Measurements from ENCODE around the gene SCIN. TPM values are rescaled to one million over a fixed set of nuclear protein-coding genes. Genes with fewer than 3 reads are reported as not detected.

SCIN gene
- polyA plus RNA-seq, 1 donor from 2014 or later, result 0.53 TPM

DNA sequence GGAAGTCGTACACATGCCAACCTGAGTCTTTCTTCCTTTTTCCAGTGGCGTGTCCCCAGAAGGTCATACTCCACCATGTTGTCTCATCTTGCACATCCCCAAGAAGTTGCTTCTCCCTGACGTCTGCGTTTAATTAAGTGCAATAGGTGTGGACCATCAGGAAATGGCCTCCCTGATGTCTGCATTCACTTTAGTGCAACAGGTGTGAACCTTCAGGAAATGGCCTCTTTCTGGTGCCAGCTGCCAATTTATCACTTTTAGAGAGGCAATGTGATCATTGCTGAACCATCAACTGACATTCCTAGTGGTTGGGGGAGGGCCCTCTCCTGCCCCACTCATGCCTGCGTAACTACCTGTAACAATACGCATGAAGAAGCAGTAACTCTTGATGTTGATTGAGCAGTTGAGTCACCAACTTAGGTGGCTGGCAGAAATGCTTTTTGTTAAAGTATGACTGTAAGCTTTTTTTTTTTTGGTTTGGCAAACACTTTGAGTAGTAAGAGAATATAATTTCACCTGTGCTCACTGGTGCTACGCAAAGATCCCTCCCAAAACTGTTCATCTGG is 25.8 kb downstream of the SCIN start:
- TF ChIP-seq MXI1 (conservative IDR thresholded peaks at IDR 0.05; ENCODE audit: poor library complexity, severe bottlenecking) (no peak), RAD21 (conservative IDR thresholded peaks at IDR 0.05) (no peak), SMC3 (conservative IDR thresholded peaks at IDR 0.05; ENCODE audit: poor library complexity) (no peak)
- TF ChIP-seq, protein P1, sequence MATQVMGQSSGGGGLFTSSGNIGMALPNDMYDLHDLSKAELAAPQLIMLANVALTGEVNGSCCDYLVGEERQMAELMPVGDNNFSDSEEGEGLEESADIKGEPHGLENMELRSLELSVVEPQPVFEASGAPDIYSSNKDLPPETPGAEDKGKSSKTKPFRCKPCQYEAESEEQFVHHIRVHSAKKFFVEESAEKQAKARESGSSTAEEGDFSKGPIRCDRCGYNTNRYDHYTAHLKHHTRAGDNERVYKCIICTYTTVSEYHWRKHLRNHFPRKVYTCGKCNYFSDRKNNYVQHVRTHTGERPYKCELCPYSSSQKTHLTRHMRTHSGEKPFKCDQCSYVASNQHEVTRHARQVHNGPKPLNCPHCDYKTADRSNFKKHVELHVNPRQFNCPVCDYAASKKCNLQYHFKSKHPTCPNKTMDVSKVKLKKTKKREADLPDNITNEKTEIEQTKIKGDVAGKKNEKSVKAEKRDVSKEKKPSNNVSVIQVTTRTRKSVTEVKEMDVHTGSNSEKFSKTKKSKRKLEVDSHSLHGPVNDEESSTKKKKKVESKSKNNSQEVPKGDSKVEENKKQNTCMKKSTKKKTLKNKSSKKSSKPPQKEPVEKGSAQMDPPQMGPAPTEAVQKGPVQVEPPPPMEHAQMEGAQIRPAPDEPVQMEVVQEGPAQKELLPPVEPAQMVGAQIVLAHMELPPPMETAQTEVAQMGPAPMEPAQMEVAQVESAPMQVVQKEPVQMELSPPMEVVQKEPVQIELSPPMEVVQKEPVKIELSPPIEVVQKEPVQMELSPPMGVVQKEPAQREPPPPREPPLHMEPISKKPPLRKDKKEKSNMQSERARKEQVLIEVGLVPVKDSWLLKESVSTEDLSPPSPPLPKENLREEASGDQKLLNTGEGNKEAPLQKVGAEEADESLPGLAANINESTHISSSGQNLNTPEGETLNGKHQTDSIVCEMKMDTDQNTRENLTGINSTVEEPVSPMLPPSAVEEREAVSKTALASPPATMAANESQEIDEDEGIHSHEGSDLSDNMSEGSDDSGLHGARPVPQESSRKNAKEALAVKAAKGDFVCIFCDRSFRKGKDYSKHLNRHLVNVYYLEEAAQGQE (IDR thresholded peaks at IDR 0.05; ENCODE audit: borderline replicate concordance), result no peak
- TF ChIP-seq, protein P2, sequence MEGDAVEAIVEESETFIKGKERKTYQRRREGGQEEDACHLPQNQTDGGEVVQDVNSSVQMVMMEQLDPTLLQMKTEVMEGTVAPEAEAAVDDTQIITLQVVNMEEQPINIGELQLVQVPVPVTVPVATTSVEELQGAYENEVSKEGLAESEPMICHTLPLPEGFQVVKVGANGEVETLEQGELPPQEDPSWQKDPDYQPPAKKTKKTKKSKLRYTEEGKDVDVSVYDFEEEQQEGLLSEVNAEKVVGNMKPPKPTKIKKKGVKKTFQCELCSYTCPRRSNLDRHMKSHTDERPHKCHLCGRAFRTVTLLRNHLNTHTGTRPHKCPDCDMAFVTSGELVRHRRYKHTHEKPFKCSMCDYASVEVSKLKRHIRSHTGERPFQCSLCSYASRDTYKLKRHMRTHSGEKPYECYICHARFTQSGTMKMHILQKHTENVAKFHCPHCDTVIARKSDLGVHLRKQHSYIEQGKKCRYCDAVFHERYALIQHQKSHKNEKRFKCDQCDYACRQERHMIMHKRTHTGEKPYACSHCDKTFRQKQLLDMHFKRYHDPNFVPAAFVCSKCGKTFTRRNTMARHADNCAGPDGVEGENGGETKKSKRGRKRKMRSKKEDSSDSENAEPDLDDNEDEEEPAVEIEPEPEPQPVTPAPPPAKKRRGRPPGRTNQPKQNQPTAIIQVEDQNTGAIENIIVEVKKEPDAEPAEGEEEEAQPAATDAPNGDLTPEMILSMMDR (IDR thresholded peaks at IDR 0.05; ENCODE audit: poor library complexity, severe bottlenecking), result no peak
- no peak overlapping the region for H3K4me3 ChIP-seq (ENCODE audit: low read length)
- no peak overlapping the region for H3K27ac ChIP-seq (ENCODE audit: low read length)
- no peaks in the 10 kb centered on the region for H3K9me3 ChIP-seq (ENCODE audit: low read length)
- no peaks in the 10 kb centered on the region for H3F3A ChIP-seq (ENCODE audit: insufficient read depth, low read length, poor library complexity, severe bottlenecking)
- no peaks in the 10 kb centered on the region for H4K20me1 ChIP-seq (ENCODE audit: insufficient read depth)
- H3K4me2 ChIP-seq (ENCODE audit: low read length), result no peak overlapping the region
- H3K9ac ChIP-seq (ENCODE audit: low read length), result no peak overlapping the region
- H3K9me2 ChIP-seq (ENCODE audit: insufficient read depth, low read length), result no peaks in the 10 kb centered on the region
- H3K36me3 ChIP-seq (ENCODE audit: insufficient read depth, low read length), result no peaks in the 10 kb centered on the region
- H3K79me2 ChIP-seq (replicated peaks; ENCODE audit: insufficient read depth, low read length), result no peaks in the 10 kb centered on the region
- no peak overlapping the region for H2AFZ ChIP-seq (ENCODE audit: low read depth, low read length)
- no peaks in the 10 kb centered on the region for H3K27me3 ChIP-seq (ENCODE audit: insufficient read depth, low read depth, low read length)

DNA sequence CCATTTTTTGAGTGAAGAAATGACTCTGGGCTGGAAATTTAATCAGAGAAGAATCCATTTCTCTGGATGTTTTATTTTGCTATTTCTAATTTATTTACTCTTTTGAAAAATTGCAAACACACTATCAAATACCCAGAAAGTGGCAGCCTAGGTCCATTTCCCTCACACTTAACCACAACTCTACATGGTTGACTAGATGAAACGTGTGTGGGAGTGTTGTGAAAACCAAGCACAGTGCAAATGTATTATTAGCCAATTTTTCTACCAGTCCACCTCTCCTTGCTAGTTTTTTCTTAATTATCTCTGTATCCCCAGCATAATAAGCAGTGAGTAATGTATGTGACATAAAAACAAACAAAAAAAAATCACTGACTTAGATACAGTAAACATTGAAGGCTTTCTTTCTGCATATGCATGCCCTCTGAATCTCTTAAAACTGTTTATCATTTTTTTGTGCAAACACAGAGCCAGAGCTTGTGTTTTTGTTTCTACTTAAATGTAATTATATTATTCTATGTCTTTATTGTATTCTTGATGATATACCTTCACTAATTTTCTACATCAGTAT is 30.9 kb downstream of the SCIN start:
- H3K79me2 ChIP-seq (replicated peaks; ENCODE audit: insufficient read depth, low read length), result no peaks in the 10 kb centered on the region
- no peak overlapping the region for H3K4me3 ChIP-seq (ENCODE audit: low read length)
- H2AFZ ChIP-seq (ENCODE audit: low read depth, low read length), result no peak overlapping the region
- TF ChIP-seq, protein P2 (IDR thresholded peaks at IDR 0.05; ENCODE audit: poor library complexity, severe bottlenecking), result no peak
- TF ChIP-seq, protein P1 (IDR thresholded peaks at IDR 0.05; ENCODE audit: borderline replicate concordance), result no peak
- TF ChIP-seq POLR2AphosphoS5 (IDR thresholded peaks at IDR 0.05), result no peak
- no peak for TF ChIP-seq TAF1 (IDR thresholded peaks at IDR 0.05; ENCODE audit: low read depth)
- TF ChIP-seq MXI1 (conservative IDR thresholded peaks at IDR 0.05; ENCODE audit: poor library complexity, severe bottlenecking), result no peak
- TF ChIP-seq EZH2 (IDR thresholded peaks at IDR 0.05; ENCODE audit: borderline replicate concordance, insufficient read depth, low read length, poor library complexity, severe bottlenecking), result no peak
- TF ChIP-seq SMC3 (conservative IDR thresholded peaks at IDR 0.05; ENCODE audit: poor library complexity), result no peak
- TF ChIP-seq RAD21 (conservative IDR thresholded peaks at IDR 0.05), result no peak
- TF ChIP-seq EP300 (conservative IDR thresholded peaks at IDR 0.05; ENCODE audit: poor library complexity, severe bottlenecking), result no peak
- no peaks in the 10 kb centered on the region for H4K20me1 ChIP-seq (ENCODE audit: insufficient read depth)
- H3K27ac ChIP-seq (ENCODE audit: low read length), result no peak overlapping the region
- no peak overlapping the region for H3K4me2 ChIP-seq (ENCODE audit: low read length)
- no peaks in the 10 kb centered on the region for H3K9me3 ChIP-seq (ENCODE audit: low read length)
- H3K36me3 ChIP-seq (ENCODE audit: insufficient read depth, low read length), result no peaks in the 10 kb centered on the region
- H3K27me3 ChIP-seq (ENCODE audit: insufficient read depth, low read depth, low read length), result no peaks in the 10 kb centered on the region
- no peaks in the 10 kb centered on the region for H3F3A ChIP-seq (ENCODE audit: insufficient read depth, low read length, poor library complexity, severe bottlenecking)
- no peaks in the 10 kb centered on the region for H3K9me2 ChIP-seq (ENCODE audit: insufficient read depth, low read length)
- no peak overlapping the region for H3K9ac ChIP-seq (ENCODE audit: low read length)

Measured in neural cell (in vitro differentiated cells).